Spleen (tissue), 11 donors: Measurements from ENCODE around the gene TMEM132C. TPM values are rescaled to one million over a fixed set of nuclear protein-coding genes. Genes with fewer than 3 reads are reported as not detected.

ENCODE experiments used
- DNase-seq: peaks from one replicate; pipeline ENCODE4 v3.0.0-alpha.2; 2020
- H3K27ac ChIP-seq, 8 donors: fragments of 200-600 bp; sonication (generic) in 7 of 8; 1 replicate in 4 of 8; 2 replicates in 4 of 8; pipeline versions ENCODE4 v1.5.0 to v1.8.0; 2016 to 2021; ENCODE audit warnings: inconsistent platforms in 4 of 8, mild to moderate bottlenecking in 4 of 8, moderate library complexity in 1 of 8
- H3K27me3 ChIP-seq, 7 donors: fragments of 200-600 bp; sonication (generic) in 6 of 7; replicated peaks in 1 of 7; 1 replicate in 4 of 7; 2 replicates in 3 of 7; pipeline versions ENCODE4 v1.5.0 to v1.8.0; 2016 to 2021; ENCODE audit warnings: inconsistent platforms in 3 of 7, mild to moderate bottlenecking in 1 of 7
- H3K36me3 ChIP-seq, 6 donors: fragments of 200-600 bp; sonication (generic) in 5 of 6; 1 replicate in 4 of 6; 2 replicates in 2 of 6; pipeline versions ENCODE4 v1.5.0 to v1.8.0; 2016 to 2021; ENCODE audit warnings: inconsistent platforms in 2 of 6
- H3K4me1 ChIP-seq, 6 donors: fragments of 200-600 bp; sonication (generic) in 5 of 6; 1 replicate in 3 of 6; 2 replicates in 3 of 6; pipeline versions ENCODE4 v1.5.0 to v1.8.0; 2016 to 2021; ENCODE audit warnings: inconsistent platforms in 3 of 6
- H3K4me3 ChIP-seq, 8 donors: fragments of 200-600 bp; sonication (generic) in 7 of 8; 1 replicate in 4 of 8; 2 replicates in 4 of 8; pipeline versions ENCODE4 v1.5.0 to v1.8.0; 2016 to 2021; ENCODE audit warnings: inconsistent platforms in 4 of 8, mild to moderate bottlenecking in 4 of 8, moderate library complexity in 2 of 8
- H3K9me3 ChIP-seq, 8 donors: fragments of 200-600 bp; sonication (generic) in 7 of 8; 1 replicate in 4 of 8; 2 replicates in 4 of 8; pipeline versions ENCODE4 v1.5.0 to v1.8.0; 2016 to 2021; ENCODE audit warnings: inconsistent platforms in 4 of 8
- CTCF ChIP-seq, 11 experiments: fragments of 200-600 bp in 7 of 11; fragments of 450-650 bp in 4 of 11; sonication (generic) in 4 of 11; IDR thresholded peaks in 8 of 11; conservative IDR thresholded peaks in 3 of 11; 1 replicate in 7 of 11; 2 replicates in 4 of 11; pipeline versions ENCODE4 v1.4.0 to v1.8.0; 2016 to 2021; ENCODE audit warnings: antibody characterized with exemption in 11 of 11, inconsistent platforms in 4 of 11, mild to moderate bottlenecking in 1 of 11
- POLR2A ChIP-seq, 3 donors: fragments of 450-650 bp; IDR thresholded peaks; one replicate each; pipeline ENCODE4 v1.5.1; 2017; ENCODE audit warnings: antibody characterized with exemption in 3 of 3, mild to moderate bottlenecking in 1 of 3
- POLR2AphosphoS5 ChIP-seq, 3 donors: sonication (generic); formaldehyde crosslinking; IDR thresholded peaks; one replicate each; pipeline ENCODE4 v1.5.1; 2017; ENCODE audit warnings: antibody characterized with exemption in 3 of 3
- WGBS, 5 donors: extraction: QIAGEN DNeasy Blood & Tissue Kit in 3 of 5; methylation state at CpG; one replicate each; pipeline versions ENCODE4 v1.1.5 to v1.1.7; 2013 to 2018; 5-methylcytosine and 5-hydroxymethylcytosine counted together
- intact Hi-C: fragments of 100-400 bp; cut with DNase I; formaldehyde crosslinking; loops from one replicate; pipeline ENCODE4 v1.15.0; 2023; ENCODE audit warnings: low total_unique reads
- polyA plus RNA-seq, 3 donors: library from polyadenylated mRNA; stranded (reverse); fragments of 200-250 nt; gene quantifications; one replicate each; pipeline ENCODE4 v1.2.1, GENCODE V29; 2013
- total RNA-seq, 7 donors: library from RNA; depleted of rRNA in 3 of 7; stranded (reverse); fragments of >200 nt in 3 of 7; fragmentation: NEBNext Ultra II Directional in 4 of 7; extraction: Animal tissue kit (Norgen Biotek cat#: 25700) in 4 of 7; gene quantifications; one replicate each; pipeline versions ENCODE4 v1.1.0 to v1.2.1, GENCODE V29; 2016 to 2021
- donor health status: healthy with polysubstance abuse.
- donor health status: DM: no; HTN: no; CAD: no; lungs with moderate emphysema.
- donor health status: DM: no; HTN: no; CAD: no.
- donor health status: Bipolar disorder and iron deficiency.
- donor health status: healthy.
- donor health status: DM: no; HTN: no; CAD: no.
- donor health status: DM: yes; HTN: yes; CAD: no.

The TMEM132C gene
- total and polyA plus RNA-seq, 10 donors = 0.08 to 0.83 (median 0.25) TPM; not detected in 4

DNA sequence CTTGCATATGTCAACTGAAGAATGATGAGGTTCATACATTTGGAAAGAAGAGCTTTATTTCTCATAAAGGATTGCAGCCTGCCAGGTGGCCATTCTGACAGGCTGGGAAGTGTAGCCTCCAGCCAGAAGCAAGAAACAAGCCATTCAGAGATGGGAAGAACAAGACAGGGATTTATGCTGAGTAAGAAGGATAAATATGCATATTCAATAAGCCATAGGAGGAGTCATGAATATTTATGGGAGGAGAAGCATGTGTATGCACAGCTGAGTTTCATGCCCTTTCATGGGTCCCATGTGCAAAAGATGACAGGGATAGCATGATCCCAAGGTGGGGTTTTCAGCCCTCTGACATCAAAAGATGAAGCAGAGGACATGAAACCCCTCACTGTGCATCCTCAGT lies 269.8 kb downstream of the TMEM132C start:
- Histone ChIP-seq H3K4me1 (no peaks in the 10 kb centered on the region), H3K27ac (no peak overlapping the region), H3K27me3 (peaks cover 0 to 3% (median 0%) of the 10 kb centered on the region in 7 donors), H3K36me3 (no peaks in the 10 kb centered on the region), H3K9me3 (peaks cover 0 to 20% (median 4%) of the 10 kb centered on the region in 8 donors), H3K4me3 (no peak overlapping the region)
- intact Hi-C loops = no loop called here
- no peak for TF ChIP-seq POLR2A (IDR thresholded peaks at IDR 0.05)
- no peak for TF ChIP-seq CTCF (IDR thresholded peaks at IDR 0.05 in 8 of 11, conservative IDR thresholded peaks at IDR 0.05 in 3 of 11)
- no peak for TF ChIP-seq POLR2AphosphoS5 (IDR thresholded peaks at IDR 0.05)
- no peak for DNase-seq

DNA sequence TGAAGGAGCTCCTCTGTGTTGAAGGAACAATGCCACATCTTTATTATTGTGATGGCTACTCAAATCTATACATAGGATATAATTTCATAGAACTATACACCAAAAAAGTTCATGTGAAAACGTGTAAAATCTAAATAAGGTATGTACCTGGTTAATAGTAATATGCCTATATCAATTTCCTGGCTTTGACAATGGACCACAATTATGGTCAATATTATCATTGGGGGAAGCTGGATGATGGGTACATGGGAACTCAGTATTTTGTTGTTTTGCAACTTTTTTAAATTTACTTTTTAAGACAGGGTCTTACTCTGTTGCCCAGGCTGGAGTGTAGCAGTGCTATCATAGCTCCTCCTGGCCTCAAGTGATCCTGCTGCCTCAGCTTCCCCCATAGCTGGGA lies 270.7 kb downstream of the TMEM132C start:
- Histone ChIP-seq H3K36me3 (no peaks in the 10 kb centered on the region), H3K9me3 (peaks cover 0 to 20% (median 4%) of the 10 kb centered on the region in 8 donors), H3K27ac (no peak overlapping the region), H3K27me3 (peaks cover 0 to 3% (median 0%) of the 10 kb centered on the region in 7 donors), H3K4me3 (no peak overlapping the region), H3K4me1 (no peaks in the 10 kb centered on the region)
- DNase-seq = no peak
- TF ChIP-seq CTCF (IDR thresholded peaks at IDR 0.05 in 8 of 11, conservative IDR thresholded peaks at IDR 0.05 in 3 of 11) (no peak), POLR2AphosphoS5 (IDR thresholded peaks at IDR 0.05) (no peak), POLR2A (IDR thresholded peaks at IDR 0.05) (no peak)
- intact Hi-C loops = no loop called here
- WGBS, 5 donors = 39 to 55% (median 49%) methylated on average over 1 of the region's 1 CpG

- no peak for TF ChIP-seq CTCF (IDR thresholded peaks at IDR 0.05 in 8 of 11, conservative IDR thresholded peaks at IDR 0.05 in 3 of 11)
- TF ChIP-seq POLR2AphosphoS5 (IDR thresholded peaks at IDR 0.05) = no peak
- TF ChIP-seq POLR2A (IDR thresholded peaks at IDR 0.05) = no peak
- Histone ChIP-seq H3K4me1 (no peaks in the 10 kb centered on the region), H3K4me3 (no peak overlapping the region), H3K36me3 (no peaks in the 10 kb centered on the region), H3K9me3 (peaks cover 0 to 5% (median under 1%) of the 10 kb centered on the region in 8 donors), H3K27ac (no peak overlapping the region), H3K27me3 (peaks cover 0 to 3% (median 0%) of the 10 kb centered on the region in 7 donors)
- intact Hi-C loops = no loop called here
- DNase-seq = no peak
- 66 to 76% (median 67%) methylated on average over 6 to 7 of the region's 7 CpGs for WGBS, 5 donors
Observed at GRCh38 chr12:128542844-128543243, 275.9 kb downstream of the TMEM132C start.

DNA sequence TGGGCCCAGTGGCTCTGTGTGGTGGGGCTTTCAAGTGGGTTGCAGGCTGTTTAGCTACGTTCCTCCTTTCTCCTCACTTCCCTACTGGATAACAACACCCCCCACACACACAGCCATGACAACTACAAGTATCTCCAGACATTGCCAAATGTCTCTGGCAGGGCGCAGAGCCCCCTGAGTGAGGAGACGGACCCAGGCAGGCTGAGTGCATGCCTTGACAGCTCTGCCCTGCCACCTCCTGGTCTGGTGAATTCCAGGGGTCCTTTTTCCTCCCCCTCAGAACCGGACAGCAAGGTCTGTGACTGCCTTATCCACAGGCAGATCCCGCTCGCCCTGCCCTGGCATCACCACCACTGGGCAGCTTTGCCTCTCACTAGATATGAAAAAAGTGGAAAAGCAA lies 276.5 kb downstream of the TMEM132C start:
- TF ChIP-seq CTCF (IDR thresholded peaks at IDR 0.05 in 8 of 11, conservative IDR thresholded peaks at IDR 0.05 in 3 of 11) = no peak
- TF ChIP-seq POLR2AphosphoS5 (IDR thresholded peaks at IDR 0.05) = no peak
- no peak for TF ChIP-seq POLR2A (IDR thresholded peaks at IDR 0.05)
- intact Hi-C loops = no loop called here

More for the DNA sequence above, 276.5 kb downstream of the TMEM132C start:
- Histone ChIP-seq H3K27me3 (peaks cover 0 to 3% (median 0%) of the 10 kb centered on the region in 7 donors), H3K36me3 (no peaks in the 10 kb centered on the region), H3K4me1 (no peaks in the 10 kb centered on the region), H3K4me3 (no peak overlapping the region), H3K9me3 (peaks cover 0 to 2% (median 0%) of the 10 kb centered on the region in 8 donors), H3K27ac (no peak overlapping the region)
- 48 to 70% (median 55%) methylated on average over 6 of the region's 6 CpGs for WGBS, 5 donors
- DNase-seq = no peak
